HEK293 (cell line): Measurements from ENCODE around the gene DTL.

Source experiments
- CTCF ChIP-seq: fragments of 450-650 bp; formaldehyde crosslinking; IDR thresholded peaks from 2 replicates; pipeline ENCODE4 v1.5.1; 2016; ENCODE audit warnings: missing biosample characterization, missing genetic modification characterization
- MEIS1 ChIP-seq: sonication (generic); formaldehyde crosslinking; IDR thresholded peaks from 2 replicates; pipeline ENCODE4 v1.8.1; 2022; ENCODE audit warnings: missing genetic modification reagents, mild to moderate bottlenecking, borderline replicate concordance
- REST ChIP-seq: fragments of 450-650 bp; formaldehyde crosslinking; IDR thresholded peaks from 2 replicates; pipeline ENCODE4 v1.5.1; 2016; ENCODE audit warnings: missing biosample characterization, missing genetic modification characterization
- ZBTB49 ChIP-seq: fragments of 450-650 bp; formaldehyde crosslinking; IDR thresholded peaks from 2 replicates; pipeline ENCODE4 v1.5.1; 2016; ENCODE audit warnings: missing biosample characterization, missing genetic modification characterization, low read depth
- ZNF274 ChIP-seq, 2 experiments: fragments of 200-500 bp in 1 of 2; fragments of 450-650 bp in 1 of 2; sonication (Bioruptor generic) in 1 of 2; formaldehyde crosslinking in 1 of 2; IDR thresholded peaks; 2 replicates each; pipeline versions ENCODE4 v1.5.1 to v1.6.1; 2014 to 2016; ENCODE audit warnings: borderline replicate concordance in 1 of 2, inconsistent platforms in 1 of 2, low read length in 1 of 2, missing biosample characterization in 1 of 2, missing genetic modification characterization in 1 of 2
- ZNF549 ChIP-seq: fragments of 450-650 bp; IDR thresholded peaks from 2 replicates; pipeline ENCODE4 v1.5.1; 2018; ENCODE audit warnings: missing biosample characterization, missing genetic modification characterization, mild to moderate bottlenecking, inconsistent platforms, moderate library complexity
- ZNF596 ChIP-seq: fragments of 450-650 bp; IDR thresholded peaks from 2 replicates; pipeline ENCODE4 v1.5.0; 2018; ENCODE audit warnings: missing biosample characterization, mild to moderate bottlenecking, missing genetic modification characterization, moderate library complexity
- ZNF677 ChIP-seq: fragments of 450-650 bp; IDR thresholded peaks from 2 replicates; pipeline ENCODE4 v1.5.0; 2018; ENCODE audit warnings: missing biosample characterization, mild to moderate bottlenecking, missing genetic modification characterization, moderate library complexity

- TF ChIP-seq CTCF (tag by site-specific recombination) = peak; percentile 29; the same call in 1 of the 2 replicates
- no peak for TF ChIP-seq ZNF596
- TF ChIP-seq ZBTB49 = no peak
- TF ChIP-seq ZNF677 (tag by site-specific recombination) = no peak
- TF ChIP-seq ZNF274 (IDR thresholded peaks at IDR 0.05; ENCODE audit: low read length) = no peak
- TF ChIP-seq ZNF274 (tag by site-specific recombination; IDR thresholded peaks at IDR 0.05; ENCODE audit: borderline replicate concordance) = no peak
- TF ChIP-seq MEIS1 (CRISPR knock-in tag) = no peak
- TF ChIP-seq REST = no peak
- TF ChIP-seq ZNF549 (tag by site-specific recombination) = no peak
These were observed 35.3 kb downstream of the DTL start for GRCh38 chr1:212070720-212071302.
